H1 (cell line): ENCODE results near the gene C19orf25. TPM values are rescaled to one million over a fixed set of nuclear protein-coding genes. Genes with fewer than 3 reads are reported as not detected.
A peak's percentile ranks its signal among the peaks of the same experiment; 100 is the strongest.

Experiments used
- CTCF ChIA-PET: fragments of 300-600 bp; sonication (Branson Sonifier 250); formaldehyde crosslinking; loops from one replicate; lab custom pipeline; 2021; ENCODE audit not compliant: partially characterized antibody; lab: Charles Lee
- POLR2A ChIA-PET: fragments of 300-600 bp; sonication (Branson Sonifier 250); formaldehyde crosslinking; loops from one replicate; lab custom pipeline; 2021; ENCODE audit warnings: inconsistent platforms; ENCODE audit not compliant: partially characterized antibody; lab: Charles Lee
- DNase-seq, 2 experiments: peaks; one replicate each; pipeline versions ENCODE4 v3.0.0 to v3.0.0-alpha.2; 2010 to 2022; ENCODE audit warnings: low spot score in 2 of 2, low read depth in 1 of 2, mixed read lengths in 1 of 2
- FAIRE-seq: peaks from 2 replicates; lab custom pipeline; 2011; peaks lifted over from hg19 to GRCh38; lab: Jason Lieb, UNC
- H2AFZ ChIP-seq: 2 replicates; pipeline ENCODE4 v1.8.1; 2012; ENCODE audit warnings: low read length, inconsistent platforms
- H2AK5ac ChIP-seq: 2 replicates; pipeline ENCODE4 v1.6.1; 2013; ENCODE audit warnings: low read depth, low read length
- H2BK120ac ChIP-seq: replicated peaks from 2 replicates; pipeline ENCODE3; 2013; ENCODE audit warnings: low read depth, low read length, inconsistent platforms
- H2BK12ac ChIP-seq: 2 replicates; pipeline ENCODE4 v1.6.1; 2013; ENCODE audit warnings: low read depth, low read length
- H2BK15ac ChIP-seq: 2 replicates; pipeline ENCODE4 v1.6.1; 2013; ENCODE audit warnings: low read length
- H2BK20ac ChIP-seq: 2 replicates; pipeline ENCODE4 v1.6.1; 2013; ENCODE audit warnings: low read length
- H2BK5ac ChIP-seq: 2 replicates; pipeline ENCODE4 v1.6.1; 2013; ENCODE audit warnings: low read depth, low read length
- H3K14ac ChIP-seq: 2 replicates; pipeline ENCODE4 v1.6.1; 2013; ENCODE audit warnings: inconsistent platforms; ENCODE audit not compliant: insufficient read length
- H3K18ac ChIP-seq: 2 replicates; pipeline ENCODE4 v1.6.1; 2013; ENCODE audit warnings: low read length; ENCODE audit errors: extremely low read depth
- H3K23ac ChIP-seq: 2 replicates; pipeline ENCODE4 v1.6.1; 2013; ENCODE audit warnings: inconsistent platforms; ENCODE audit not compliant: insufficient read length
- H3K23me2 ChIP-seq: 2 replicates; pipeline ENCODE4 v1.6.1; 2013; ENCODE audit warnings: low read depth, low read length
- H3K27ac ChIP-seq: 2 replicates; pipeline ENCODE4 v1.6.1; 2011; ENCODE audit warnings: low read depth, low read length, inconsistent platforms
- H3K27me3 ChIP-seq, 4 experiments: replicated peaks in 1 of 4; 1 replicate in 1 of 4; 2 replicates in 3 of 4; pipeline versions ENCODE4 v1.6.1 to v1.8.1; 2011 to 2013; ENCODE audit warnings: low read length in 3 of 4, mild to moderate bottlenecking in 3 of 4, inconsistent platforms in 2 of 4, mixed read lengths in 2 of 4, moderate library complexity in 1 of 4; ENCODE audit not compliant: control insufficient read depth in 3 of 4, insufficient read depth in 3 of 4; ENCODE audit errors: extremely low read depth in 1 of 4
- H3K36me3 ChIP-seq, 4 experiments: 2 replicates each; pipeline versions ENCODE4 v1.6.1 to v1.8.1; 2011 to 2013; ENCODE audit warnings: mild to moderate bottlenecking in 4 of 4, low read length in 3 of 4, moderate library complexity in 2 of 4, control low read depth in 1 of 4, inconsistent platforms in 1 of 4; ENCODE audit not compliant: insufficient read depth in 4 of 4, control insufficient read depth in 2 of 4
- H3K4ac ChIP-seq: replicated peaks from 2 replicates; pipeline ENCODE3; 2013; ENCODE audit warnings: low read length, low read depth, mixed read lengths, inconsistent platforms; ENCODE audit not compliant: insufficient read length
- H3K4me1 ChIP-seq, 4 experiments: replicated peaks in 1 of 4; 1 replicate in 1 of 4; 2 replicates in 3 of 4; pipeline versions ENCODE4 v1.6.1 to v1.8.1; 2011 to 2013; ENCODE audit warnings: low read length in 3 of 4, inconsistent platforms in 2 of 4, mixed read lengths in 1 of 4; ENCODE audit not compliant: insufficient read depth in 4 of 4, control insufficient read depth in 3 of 4
- H3K4me2 ChIP-seq, 2 experiments: 2 replicates each; pipeline versions ENCODE4 v1.6.1 to v1.8.1; 2011 to 2013; ENCODE audit warnings: low read depth in 2 of 2, low read length in 2 of 2, control low read depth in 1 of 2, inconsistent platforms in 1 of 2, mild to moderate bottlenecking in 1 of 2; ENCODE audit not compliant: insufficient read depth in 1 of 2
- H3K4me3 ChIP-seq, 4 experiments: fragments of 200-600, 300-600 bp in 1 of 4; sonication (generic), shearing (Covaris generic), sonication (Bioruptor Twin) in 1 of 4; 2 replicates each; pipeline versions ENCODE4 v1.5.1 to v1.8.1; 2011 to 2016; ENCODE audit warnings: low read length in 4 of 4, low read depth in 3 of 4, control low read depth in 2 of 4, inconsistent platforms in 2 of 4, mild to moderate bottlenecking in 2 of 4, mixed read lengths in 1 of 4, moderate library complexity in 1 of 4; ENCODE audit not compliant: insufficient read depth in 2 of 4; ENCODE audit errors: extremely low read depth in 1 of 4
- H3K56ac ChIP-seq: replicated peaks from 2 replicates; pipeline ENCODE3; 2013; ENCODE audit warnings: low read depth, mild to moderate bottlenecking, mixed read lengths, low read length, inconsistent platforms; ENCODE audit not compliant: insufficient read length
- H3K79me1 ChIP-seq: 2 replicates; pipeline ENCODE4 v1.6.1; 2013; ENCODE audit warnings: low read depth, low read length, control low read depth
- H3K79me2 ChIP-seq, 2 experiments: 2 replicates each; pipeline versions ENCODE4 v1.6.1 to v1.8.1; 2012 to 2013; ENCODE audit warnings: low read length in 2 of 2, mild to moderate bottlenecking in 2 of 2, inconsistent platforms in 1 of 2; ENCODE audit not compliant: insufficient read depth in 2 of 2, control insufficient read depth in 1 of 2
- H3K9ac ChIP-seq, 4 experiments: replicated peaks in 1 of 4; 1 replicate in 1 of 4; 2 replicates in 3 of 4; pipeline versions ENCODE4 v1.6.1 to v1.8.1; 2011 to 2013; ENCODE audit warnings: low read depth in 3 of 4, low read length in 3 of 4, control low read depth in 2 of 4, mild to moderate bottlenecking in 2 of 4, moderate library complexity in 2 of 4, inconsistent platforms in 1 of 4; ENCODE audit errors: extremely low read depth in 1 of 4
- H3K9me3 ChIP-seq, 2 experiments: 2 replicates each; pipeline versions ENCODE4 v1.6.1 to v1.8.1; 2012 to 2013; ENCODE audit warnings: mild to moderate bottlenecking in 2 of 2, moderate library complexity in 2 of 2, control low read depth in 1 of 2, inconsistent platforms in 1 of 2, low read depth in 1 of 2, low read length in 1 of 2, mixed read lengths in 1 of 2; ENCODE audit not compliant: insufficient read depth in 2 of 2
- H4K20me1 ChIP-seq, 2 experiments: replicated peaks in 1 of 2; 2 replicates each; pipeline versions ENCODE3 to v1.8.1; 2011 to 2013; ENCODE audit warnings: inconsistent platforms in 2 of 2, low read length in 2 of 2, mild to moderate bottlenecking in 1 of 2; ENCODE audit not compliant: insufficient read depth in 2 of 2, control insufficient read depth in 1 of 2
- H4K5ac ChIP-seq: 2 replicates; pipeline ENCODE4 v1.6.1; 2013; ENCODE audit warnings: low read length, low read depth, mixed read lengths, inconsistent platforms; ENCODE audit not compliant: insufficient read length
- H4K8ac ChIP-seq: 2 replicates; pipeline ENCODE4 v1.8.0; 2013; ENCODE audit warnings: mild to moderate bottlenecking, moderate library complexity, low read length, inconsistent platforms; ENCODE audit not compliant: insufficient read depth; ENCODE audit errors: extremely low read depth
- H4K91ac ChIP-seq: replicated peaks from 2 replicates; pipeline ENCODE3; 2013; ENCODE audit warnings: low read length, mixed read lengths, inconsistent platforms; ENCODE audit not compliant: insufficient read length
- BCL11A ChIP-seq, 2 experiments: IDR thresholded peaks; one replicate each; pipeline ENCODE4 v1.6.1; 2011; ENCODE audit warnings: low read depth in 2 of 2, low read length in 2 of 2, mild to moderate bottlenecking in 2 of 2
- CHD1 ChIP-seq: IDR thresholded peaks from 2 replicates; pipeline ENCODE4 v1.6.1; 2012; ENCODE audit warnings: low read depth, low read length, improper control_type of control experiment
- HDAC2 ChIP-seq, 2 experiments: fragments of 300-600 bp in 1 of 2; sonication (generic) in 1 of 2; IDR thresholded peaks; 2 replicates each; pipeline ENCODE4 v1.6.1; 2011 to 2012; ENCODE audit warnings: low read depth in 2 of 2, low read length in 2 of 2, mild to moderate bottlenecking in 2 of 2, moderate library complexity in 2 of 2, borderline replicate concordance in 1 of 2, inconsistent platforms in 1 of 2
- PHF8 ChIP-seq: fragments of 200-600 bp; sonication (generic); conservative IDR thresholded peaks from 2 replicates; pipeline ENCODE4 v1.7.1; 2012; ENCODE audit warnings: low read depth, mild to moderate bottlenecking, inconsistent platforms, low read length, moderate library complexity
- POLR2AphosphoS5 ChIP-seq: IDR thresholded peaks from 2 replicates; pipeline ENCODE4 v1.6.1; 2011; ENCODE audit warnings: low read depth, low read length
- TCF12 ChIP-seq: IDR thresholded peaks from 2 replicates; pipeline ENCODE4 v1.6.1; 2011; ENCODE audit warnings: low read depth, mild to moderate bottlenecking, low read length
- WGBS, 2 experiments: shearing (Covaris generic) in 1 of 2; methylation state at CpG; one replicate each; pipeline versions ENCODE4 v1.1.6 to v1.1.7; 2013 to 2015; ENCODE audit warnings: low lambda C conversion rate in 2 of 2, mixed read lengths in 2 of 2, inconsistent platforms in 1 of 2, low coverage in 1 of 2, missing lambda C conversion rate in 1 of 2; ENCODE audit not compliant: insufficient replicate concordance in 2 of 2, insufficient coverage in 1 of 2, insufficient read length in 1 of 2; ENCODE audit errors: extremely low coverage in 1 of 2, missing lambda C conversion rate in 1 of 2; 5-methylcytosine and 5-hydroxymethylcytosine counted together
- polyA plus RNA-seq, 7 experiments: library from polyadenylated mRNA; depleted of rRNA in 3 of 7; stranded (reverse) in 5 of 7; unstranded in 2 of 7; fragments of >200 nt in 5 of 7; fragments of 200-250 nt in 2 of 7; gene quantifications; 1 replicate in 5 of 7; 2 replicates in 1 of 7; 4 replicates in 1 of 7; pipeline versions ENCODE4 v1.2.1 to v1.2.3, GENCODE V29; 2011 to 2013; ENCODE audit warnings: missing spikeins in 2 of 7, mixed read lengths in 2 of 7
- total RNA-seq: library from RNA; stranded (reverse); fragmentation: NEBNext Ultra II Directional; extraction: Animal tissue kit (Norgen Biotek cat#: 25700); gene quantifications from 2 replicates; pipeline ENCODE4 v1.2.1, GENCODE V29; 2021
- TF ChIP-seq, protein P1 (sequence below): IDR thresholded peaks from 2 replicates; pipeline ENCODE4 v1.6.1; 2011; ENCODE audit warnings: low read depth, mild to moderate bottlenecking, low read length; ENCODE audit not compliant: insufficient read depth
- TF ChIP-seq, protein P2 (sequence below): IDR thresholded peaks from 2 replicates; pipeline ENCODE4 v1.6.1; 2012; ENCODE audit warnings: inconsistent platforms

The C19orf25 gene
- total and polyA plus RNA-seq, 2 of the 8 experiments (the other 6 are each of a cell fraction or from before 2014, with no cell fraction given) = 41.3 to 67.4 TPM

DNA sequence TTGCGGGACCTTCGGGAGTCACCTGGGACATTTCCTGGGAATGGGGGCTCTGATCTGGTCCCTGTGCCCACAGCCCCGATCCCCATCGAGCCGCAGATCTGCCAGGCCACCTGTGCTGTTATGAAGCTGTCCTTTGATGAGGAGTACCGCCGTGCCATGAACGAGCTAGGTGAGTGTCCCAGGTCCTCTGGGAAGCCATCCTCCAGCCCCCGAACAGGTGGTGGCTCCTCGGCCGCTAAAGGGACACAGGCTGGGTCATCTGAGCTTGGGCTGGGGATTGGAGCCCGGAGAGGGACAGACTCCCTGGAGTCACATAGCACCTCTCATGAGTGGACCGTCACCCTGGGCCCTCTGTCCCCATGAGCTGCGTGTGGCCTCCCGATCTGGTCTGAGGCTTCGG lies 21.1 kb downstream of the C19orf25 start:
- Histone ChIP-seq H3K9me3 (no peaks in the 10 kb centered on the region), H3K4me2 (no peak overlapping the region), H3K23ac (no peak overlapping the region), H3K9ac (no peak overlapping the region), H2AK5ac (no peak overlapping the region), H3K4me1 (peaks cover 0 to 15% (median 11%) of the 10 kb centered on the region in 4 experiments; a peak in 6 of 7 replicates), H3K27ac (no peak overlapping the region), H2BK120ac (no peak overlapping the region), H4K8ac (peak overlapping the region; percentile 89; the same call in 1 of the 2 replicates), H4K20me1 (peaks cover 2 to 3% of the 10 kb centered on the region in 2 experiments), H3K23me2 (peaks cover 3% of the 10 kb centered on the region; the same call in 1 of the 2 replicates), H3K4me3 (no peak overlapping the region), H3K14ac (no peak overlapping the region), H3K27me3 (peaks cover 0 to 18% (median 5%) of the 10 kb centered on the region in 4 experiments; a peak in 4 of 7 replicates), H3K56ac (no peak overlapping the region), H3K36me3 (peaks cover 0 to 2% (median 0%) of the 10 kb centered on the region in 4 experiments; a peak in 2 of 8 replicates), H2BK12ac (no peak overlapping the region), H2BK5ac (no peak overlapping the region), H3K4ac (no peak overlapping the region), H3K79me2 (no peaks in the 10 kb centered on the region), H4K91ac (no peak overlapping the region), H3K18ac (no peak overlapping the region), H4K5ac (no peak overlapping the region), H2BK15ac (no peak overlapping the region), H2BK20ac (no peak overlapping the region), H3K79me1 (no peaks in the 10 kb centered on the region; the same call in 1 of the 2 replicates), H2AFZ (no peak overlapping the region)
- POLR2A ChIA-PET = interaction anchor here (1.0 to 9.4 kb wide), 8 partner anchors 9 to 109 kb away, joined by 3 to 109 read pairs (median 8); no protein-coding TSS in a partner anchor
- WGBS, 2 experiments = 91% methylated on average over 10 of the region's 16 CpGs; no CpG with 5 or more reads in 1 of the 2 experiments
- CTCF ChIA-PET = interaction anchor here (0.7 to 6.9 kb wide), 7 partner anchors 9 to 64 kb away, joined by 3 to 54 read pairs (median 3); no protein-coding TSS in a partner anchor
- DNase-seq (no peak), FAIRE-seq (no peak)
- TF ChIP-seq BCL11A (IDR thresholded peaks at IDR 0.05; ENCODE audit: low read depth in 2 of 2, low read length in 2 of 2) (no peak), HDAC2 (IDR thresholded peaks at IDR 0.05; ENCODE audit: borderline replicate concordance in 1 of 2, low read depth in 2 of 2, low read length in 2 of 2) (no peak), CHD1 (no peak), PHF8 (no peak), TCF12 (no peak), POLR2AphosphoS5 (no peak)
- TF ChIP-seq, protein P1, sequence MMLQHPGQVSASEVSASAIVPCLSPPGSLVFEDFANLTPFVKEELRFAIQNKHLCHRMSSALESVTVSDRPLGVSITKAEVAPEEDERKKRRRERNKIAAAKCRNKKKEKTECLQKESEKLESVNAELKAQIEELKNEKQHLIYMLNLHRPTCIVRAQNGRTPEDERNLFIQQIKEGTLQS = no peak
- TF ChIP-seq, protein P2, sequence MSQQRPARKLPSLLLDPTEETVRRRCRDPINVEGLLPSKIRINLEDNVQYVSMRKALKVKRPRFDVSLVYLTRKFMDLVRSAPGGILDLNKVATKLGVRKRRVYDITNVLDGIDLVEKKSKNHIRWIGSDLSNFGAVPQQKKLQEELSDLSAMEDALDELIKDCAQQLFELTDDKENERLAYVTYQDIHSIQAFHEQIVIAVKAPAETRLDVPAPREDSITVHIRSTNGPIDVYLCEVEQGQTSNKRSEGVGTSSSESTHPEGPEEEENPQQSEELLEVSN = no peak
